ENCODE results near the gene HSPBP1.

- TF ChIP-seq REST (IDR thresholded peaks at IDR 0.05; ENCODE audit: borderline replicate concordance): no peak
- TF ChIP-seq SMC3 (conservative IDR thresholded peaks at IDR 0.05; ENCODE audit: poor library complexity): no peak
- no peak for TF ChIP-seq CTCF (IDR thresholded peaks at IDR 0.05; ENCODE audit: poor library complexity, severe bottlenecking)
- TF ChIP-seq POLR2AphosphoS5 (IDR thresholded peaks at IDR 0.05): no peak
- no peak for TF ChIP-seq EP300 (conservative IDR thresholded peaks at IDR 0.05; ENCODE audit: poor library complexity, severe bottlenecking)
Observed at GRCh38 chr19:55272142-55272541, 7.8 kb downstream of the HSPBP1 start.

Measured in neural cell (in vitro differentiated cells).